CD4-positive, CD25-positive, alpha-beta regulatory T cell (primary cell): Measurements from ENCODE around the gene OTUD4. TPM values are rescaled to one million over a fixed set of nuclear protein-coding genes. Genes with fewer than 3 reads are reported as not detected.

Source experiments
- ATAC-seq, 2 donors: fragments of 150-1000 bp; cut with Tn5 transposase; one replicate each; pipeline ENCODE4 v1.10.0; 2021; ENCODE audit warnings: low read depth in 2 of 2, moderate number of reproducible peaks in 2 of 2, moderate library complexity in 1 of 2
- DNase-seq, 3 donors: peaks; one replicate each; pipeline versions ENCODE4 v3.0.0 to v3.0.0-alpha.2; 2012 to 2022; ENCODE audit warnings: mixed read lengths in 1 of 3
- H3K27ac ChIP-seq: one replicate; pipeline ENCODE4 v1.7.0; 2013; ENCODE audit warnings: mild to moderate bottlenecking, low read length; ENCODE audit not compliant: insufficient read depth, poor library complexity, severe bottlenecking
- H3K27me3 ChIP-seq: one replicate; pipeline ENCODE4 v1.7.0; 2013; ENCODE audit warnings: low read length; ENCODE audit not compliant: control insufficient read depth, insufficient read depth
- H3K36me3 ChIP-seq: one replicate; pipeline ENCODE4 v1.7.0; 2013; ENCODE audit warnings: mild to moderate bottlenecking, low read length, moderate library complexity; ENCODE audit not compliant: control insufficient read depth, insufficient read depth
- H3K4me1 ChIP-seq: 2 replicates; pipeline ENCODE4 v1.7.0; 2013; ENCODE audit warnings: mild to moderate bottlenecking, low read length; ENCODE audit not compliant: insufficient read depth, control insufficient read depth, poor library complexity, severe bottlenecking
- H3K4me3 ChIP-seq: one replicate; pipeline ENCODE4 v1.7.0; 2013; ENCODE audit warnings: low read depth, mild to moderate bottlenecking, low read length, moderate library complexity
- H3K9me3 ChIP-seq, 2 experiments: 1 replicate in 1 of 2; 2 replicates in 1 of 2; pipeline ENCODE4 v1.7.0; 2013; ENCODE audit warnings: low read length in 2 of 2, mild to moderate bottlenecking in 1 of 2, moderate library complexity in 1 of 2; ENCODE audit not compliant: control insufficient read depth in 2 of 2
- H3K27ac Mint-ChIP-seq, 3 donors: one replicate each; pipeline ENCODE4 v1.8.0; 2020 to 2022; ENCODE audit warnings: mild to moderate bottlenecking in 3 of 3, mixed read lengths in 3 of 3, moderate library complexity in 2 of 3
- H3K27me3 Mint-ChIP-seq: one replicate; pipeline ENCODE4 v1.8.0; 2022; ENCODE audit warnings: mild to moderate bottlenecking, mixed read lengths
- H3K36me3 Mint-ChIP-seq: one replicate; pipeline ENCODE4 v1.8.0; 2020; ENCODE audit warnings: mixed read lengths
- H3K4me1 Mint-ChIP-seq, 4 donors: one replicate each; pipeline ENCODE4 v1.8.0; 2020 to 2022; ENCODE audit warnings: mixed read lengths in 4 of 4, mild to moderate bottlenecking in 1 of 4
- H3K4me3 Mint-ChIP-seq, 4 donors: one replicate each; pipeline ENCODE4 v1.8.0; 2020 to 2022; ENCODE audit warnings: mild to moderate bottlenecking in 4 of 4, mixed read lengths in 4 of 4, moderate library complexity in 3 of 4
- H3K9me3 Mint-ChIP-seq, 7 donors: one replicate each; pipeline ENCODE4 v1.8.0; 2020 to 2022; ENCODE audit warnings: mixed read lengths in 7 of 7, mild to moderate bottlenecking in 3 of 7, moderate library complexity in 2 of 7
- polyA plus RNA-seq, 4 donors: library from polyadenylated mRNA; unstranded; fragments of 300-500 nt; fragmentation: Illumina TruSeq; gene quantifications; one replicate each; pipeline ENCODE4 v1.2.3, GENCODE V29; 2021
- total RNA-seq: library from RNA; stranded (reverse); gene quantifications from one replicate; pipeline ENCODE4 v1.2.3, GENCODE V29; 2022

Gene OTUD4
- total and polyA plus RNA-seq, 5 donors from 2014 or later: 10.6 to 74.9 (median 12.9) TPM

DNA sequence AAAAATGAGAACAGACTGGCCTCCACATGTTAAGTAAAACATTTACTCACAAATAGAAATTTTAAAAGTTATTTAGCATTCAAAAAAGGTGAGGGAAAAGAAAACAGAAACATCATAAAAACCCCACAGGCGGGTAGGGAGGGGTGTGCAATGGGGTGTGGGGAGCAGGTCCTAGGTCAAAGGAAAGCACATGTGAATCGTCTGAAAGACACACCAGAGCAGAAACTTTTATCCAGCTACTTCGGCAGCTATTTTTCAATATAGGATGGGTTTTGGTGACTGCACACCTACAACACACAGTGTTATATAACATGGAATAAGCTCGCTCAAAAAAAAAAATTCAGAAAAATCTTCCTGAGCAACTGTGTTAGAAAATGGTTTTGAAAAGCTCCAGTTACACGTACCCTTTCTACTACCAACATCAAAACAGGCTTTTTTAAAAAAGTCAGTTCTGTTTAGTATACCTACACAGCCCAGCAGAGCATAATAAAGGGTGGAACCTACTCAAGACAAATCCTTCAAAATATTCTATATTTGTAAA is 1.6 kb downstream of the OTUD4 start:
- Histone ChIP-seq H3K27me3 (no peaks in the 10 kb centered on the region), H3K27ac (peak overlapping the region; percentile 95), H3K4me1 (peaks cover 35% of the 10 kb centered on the region), H3K4me3 (peak overlapping the region; percentile 98), H3K36me3 (peaks cover 4% of the 10 kb centered on the region), H3K9me3 (no peaks in the 10 kb centered on the region)
- Mint-ChIP-seq H3K27me3 (no peaks in the 10 kb centered on the region), H3K27ac (peak overlapping the region; percentile 88 to 99 (median 96)), H3K36me3 (peaks cover 10% of the 10 kb centered on the region), H3K9me3 (no peaks in the 10 kb centered on the region), H3K4me1 (peaks cover 31 to 55% (median 40%) of the 10 kb centered on the region in 4 donors), H3K4me3 (peak overlapping the region; percentile 93 to 99 (median 96))
- no peak for ATAC-seq
- peak in 2 of 3 donors; percentile 30 to 46 for DNase-seq

GRCh38 chr4:145177906-145178538 is 2.4 kb downstream of the OTUD4 start:
- Mint-ChIP-seq H3K27ac (peak overlapping the region; percentile 88 to 99 (median 96)), H3K4me3 (peak overlapping the region; percentile 93 to 99 (median 96)), H3K27me3 (no peaks in the 10 kb centered on the region), H3K9me3 (no peaks in the 10 kb centered on the region), H3K4me1 (peaks cover 31 to 58% (median 44%) of the 10 kb centered on the region in 4 donors), H3K36me3 (peaks cover 14% of the 10 kb centered on the region)
- Histone ChIP-seq H3K27me3 (no peaks in the 10 kb centered on the region), H3K4me1 (peaks cover 35% of the 10 kb centered on the region), H3K36me3 (peaks cover 10% of the 10 kb centered on the region), H3K9me3 (no peaks in the 10 kb centered on the region), H3K27ac (peak overlapping the region; percentile 95), H3K4me3 (peak overlapping the region; percentile 98)
- DNase-seq: peak in 2 of 3 donors; percentile 6 to 36
- no peak for ATAC-seq

- H3K36me3 ChIP-seq: peaks cover 13% of the 10 kb centered on the region
- peak overlapping the region; percentile 88 to 99 (median 96) for H3K27ac Mint-ChIP-seq
- ATAC-seq (no peak), DNase-seq (peak in 1 of 3 donors; percentile 11)
- no peaks in the 10 kb centered on the region for H3K9me3 ChIP-seq
- no peaks in the 10 kb centered on the region for H3K9me3 Mint-ChIP-seq
- H3K36me3 Mint-ChIP-seq: peaks cover 18% of the 10 kb centered on the region
- peak overlapping the region; percentile 93 to 99 (median 96) for H3K4me3 Mint-ChIP-seq
- no peaks in the 10 kb centered on the region for H3K27me3 ChIP-seq
- H3K4me1 ChIP-seq: peaks cover 35% of the 10 kb centered on the region
- peak overlapping the region; percentile 98 for H3K4me3 ChIP-seq
- peak overlapping the region; percentile 95 for H3K27ac ChIP-seq
- H3K4me1 Mint-ChIP-seq: peaks cover 35 to 62% (median 49%) of the 10 kb centered on the region in 4 donors
- no peaks in the 10 kb centered on the region for H3K27me3 Mint-ChIP-seq
Observed at GRCh38 chr4:145177511-145177905, 2.9 kb downstream of the OTUD4 start.

- Mint-ChIP-seq H3K27ac (peak overlapping the region in 2 of 3 donors; percentile 88 to 96), H3K27me3 (no peaks in the 10 kb centered on the region), H3K4me1 (peaks cover 36 to 65% (median 50%) of the 10 kb centered on the region in 4 donors), H3K9me3 (peaks cover 0 to under 1% (median 0%) of the 10 kb centered on the region in 7 donors), H3K36me3 (peaks cover 21% of the 10 kb centered on the region), H3K4me3 (peak overlapping the region; percentile 93 to 99 (median 96))
- Histone ChIP-seq H3K36me3 (peaks cover 17% of the 10 kb centered on the region), H3K4me3 (peak overlapping the region; percentile 98), H3K9me3 (no peaks in the 10 kb centered on the region), H3K27ac (peak overlapping the region; percentile 95), H3K4me1 (peaks cover 35% of the 10 kb centered on the region), H3K27me3 (no peaks in the 10 kb centered on the region)
- no peak for ATAC-seq
- DNase-seq: peak in 2 of 3 donors; percentile 46 to 62
Observed at GRCh38 chr4:145176641-145177432, 3.6 kb downstream of the OTUD4 start.

- no peak overlapping the region for H3K4me3 Mint-ChIP-seq
- H3K4me1 Mint-ChIP-seq: peaks cover 29 to 59% (median 48%) of the 10 kb centered on the region in 4 donors
- H3K27ac Mint-ChIP-seq: peak overlapping the region in 2 of 3 donors; percentile 62 to 65
- Histone ChIP-seq H3K27ac (no peak overlapping the region), H3K36me3 (peaks cover 43% of the 10 kb centered on the region), H3K9me3 (no peaks in the 10 kb centered on the region), H3K4me1 (peaks cover 11% of the 10 kb centered on the region), H3K27me3 (no peaks in the 10 kb centered on the region), H3K4me3 (no peak overlapping the region)
- ATAC-seq (no peak), DNase-seq (no peak)
- H3K9me3 Mint-ChIP-seq: peaks cover 0 to 2% (median 0%) of the 10 kb centered on the region in 7 donors
- H3K36me3 Mint-ChIP-seq: peaks cover 48% of the 10 kb centered on the region
- H3K27me3 Mint-ChIP-seq: no peaks in the 10 kb centered on the region
Observed at GRCh38 chr4:145171911-145172310, 8.5 kb downstream of the OTUD4 start.

DNA sequence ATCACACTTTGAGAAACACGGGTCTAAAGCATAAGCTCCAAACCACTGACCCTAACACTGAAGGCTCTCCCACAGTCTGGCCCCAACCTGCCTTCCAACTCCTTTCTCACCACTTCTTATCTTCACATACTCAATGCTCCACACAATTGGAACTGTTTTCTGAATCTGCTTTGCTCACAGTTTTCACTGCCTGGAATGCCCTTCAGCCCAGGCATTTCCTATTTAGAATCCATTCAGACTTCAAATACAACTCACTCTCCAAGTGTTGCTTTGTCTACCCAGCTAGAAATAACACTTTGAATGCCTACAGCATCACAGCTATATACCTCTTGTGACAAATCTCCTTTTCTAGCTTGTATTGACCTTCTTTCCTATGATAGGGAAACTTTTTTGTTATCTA is 10.2 kb downstream of the OTUD4 start:
- Mint-ChIP-seq H3K27ac (peak overlapping the region; percentile 9 to 23 (median 11)), H3K27me3 (no peaks in the 10 kb centered on the region), H3K4me1 (peaks cover 29 to 52% (median 43%) of the 10 kb centered on the region in 4 donors), H3K36me3 (peaks cover 48% of the 10 kb centered on the region), H3K9me3 (peaks cover 0 to 2% (median 0%) of the 10 kb centered on the region in 7 donors), H3K4me3 (peak overlapping the region in 1 of 4 donors; percentile 8)
- Histone ChIP-seq H3K27ac (no peak overlapping the region), H3K9me3 (no peaks in the 10 kb centered on the region), H3K27me3 (no peaks in the 10 kb centered on the region), H3K4me1 (no peaks in the 10 kb centered on the region), H3K4me3 (no peak overlapping the region), H3K36me3 (peaks cover 46% of the 10 kb centered on the region)
- DNase-seq (no peak), ATAC-seq (no peak)

DNA sequence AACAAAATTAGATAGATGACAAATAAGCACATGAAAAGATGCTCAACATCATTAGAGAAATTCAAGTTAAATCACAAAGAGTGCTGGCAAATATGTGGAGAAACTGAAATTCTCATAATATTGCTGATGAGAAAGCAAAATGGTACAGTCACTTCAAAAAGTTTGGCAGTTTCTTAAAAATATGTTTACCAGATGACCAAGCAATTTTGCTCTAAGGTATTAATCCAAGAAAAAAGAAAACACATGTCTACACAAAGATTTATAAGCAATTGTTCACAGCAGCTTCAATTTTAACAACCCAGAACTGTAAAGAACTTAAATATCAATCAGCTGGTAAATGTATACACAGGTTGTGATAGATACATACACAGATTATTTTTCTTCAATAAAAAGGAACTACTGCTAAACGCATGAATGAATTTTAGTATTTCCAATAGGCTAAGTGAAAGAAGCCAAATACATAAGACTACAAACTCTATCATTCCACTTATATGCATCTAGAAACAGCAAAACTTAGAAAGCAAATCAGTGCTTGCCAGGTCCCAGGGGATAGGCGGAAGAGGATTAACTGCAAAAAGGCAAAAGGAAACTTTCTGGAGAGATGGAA is 11.7 kb downstream of the OTUD4 start:
- ATAC-seq (no peak), DNase-seq (no peak)
- Histone ChIP-seq H3K36me3 (peaks cover 45% of the 10 kb centered on the region), H3K27me3 (no peaks in the 10 kb centered on the region), H3K4me3 (no peak overlapping the region), H3K9me3 (no peaks in the 10 kb centered on the region), H3K27ac (no peak overlapping the region), H3K4me1 (no peaks in the 10 kb centered on the region)
- H3K27ac Mint-ChIP-seq: peak overlapping the region in 1 of 3 donors; percentile 69
- H3K27me3 Mint-ChIP-seq: no peaks in the 10 kb centered on the region
- H3K36me3 Mint-ChIP-seq: peaks cover 38% of the 10 kb centered on the region
- no peak overlapping the region for H3K4me3 Mint-ChIP-seq
- H3K4me1 Mint-ChIP-seq: peaks cover 18 to 39% (median 32%) of the 10 kb centered on the region in 4 donors
- peaks cover 0 to 2% (median 0%) of the 10 kb centered on the region in 7 donors for H3K9me3 Mint-ChIP-seq
